Fibroblast of lung (primary cell): ENCODE measurements around the gene CDX2. TPM values are rescaled to one million over a fixed set of nuclear protein-coding genes. Genes with fewer than 3 reads are reported as not detected.
A peak's percentile ranks its signal among the peaks of the same experiment; 100 is the strongest.

Experiments used
- DNase-seq, 2 donors: peaks; one replicate each; pipeline versions ENCODE4 v3.0.0 to v3.0.0-alpha.2; 2010; ENCODE audit warnings: low read depth in 2 of 2
- H2AFZ ChIP-seq: 2 replicates; pipeline ENCODE4 v1.5.1; 2012; ENCODE audit warnings: low read length, control low read depth, inconsistent platforms
- H3K27ac ChIP-seq: 2 replicates; pipeline ENCODE4 v1.5.1; 2011; ENCODE audit warnings: low read length, control low read depth; ENCODE audit not compliant: insufficient read depth
- H3K27me3 ChIP-seq: 2 replicates; pipeline ENCODE4 v1.5.1; 2011; ENCODE audit warnings: mild to moderate bottlenecking, low read length; ENCODE audit not compliant: control insufficient read depth, insufficient read depth
- H3K36me3 ChIP-seq: 2 replicates; pipeline ENCODE4 v1.5.1; 2011; ENCODE audit warnings: low read length; ENCODE audit not compliant: control insufficient read depth, insufficient read depth
- H3K4me1 ChIP-seq: 2 replicates; pipeline ENCODE4 v1.5.1; 2011; ENCODE audit warnings: low read length; ENCODE audit not compliant: control insufficient read depth, insufficient read depth; ENCODE audit errors: extremely low read depth
- H3K4me2 ChIP-seq: 2 replicates; pipeline ENCODE4 v1.5.1; 2011; ENCODE audit warnings: low read length, control low read depth; ENCODE audit not compliant: insufficient read depth; ENCODE audit errors: extremely low read depth
- H3K4me3 ChIP-seq, 4 experiments: fragments of 200-600 bp in 1 of 4; sonication (generic) in 1 of 4; replicated peaks in 1 of 4; 2 replicates each; pipeline ENCODE4 v1.5.1; 2011 to 2016; ENCODE audit warnings: low read length in 4 of 4, low read depth in 3 of 4, mild to moderate bottlenecking in 3 of 4, control low read depth in 2 of 4, inconsistent platforms in 1 of 4, mixed read lengths in 1 of 4; ENCODE audit not compliant: insufficient read depth in 1 of 4; ENCODE audit errors: control extremely low read depth in 1 of 4
- H3K79me2 ChIP-seq: 2 replicates; pipeline ENCODE4 v1.5.1; 2012; ENCODE audit warnings: mild to moderate bottlenecking, low read length, inconsistent platforms; ENCODE audit not compliant: control insufficient read depth, insufficient read depth
- H3K9ac ChIP-seq: 2 replicates; pipeline ENCODE4 v1.5.1; 2011; ENCODE audit warnings: mild to moderate bottlenecking, low read length, control low read depth; ENCODE audit not compliant: insufficient read depth
- H3K9me3 ChIP-seq: 2 replicates; pipeline ENCODE4 v1.5.1; 2012; ENCODE audit warnings: low read depth, low read length; ENCODE audit not compliant: control insufficient read depth, insufficient read depth
- H4K20me1 ChIP-seq: 2 replicates; pipeline ENCODE4 v1.5.1; 2011; ENCODE audit warnings: low read length; ENCODE audit not compliant: control insufficient read depth, insufficient read depth; ENCODE audit errors: extremely low read depth
- CTCF ChIP-seq, 2 donors: IDR thresholded peaks in 1 of 2; conservative IDR thresholded peaks in 1 of 2; 1 replicate in 1 of 2; 2 replicates in 1 of 2; pipeline ENCODE4 v1.5.1; 2011 to 2012; ENCODE audit warnings: low read length in 2 of 2, control low read depth in 1 of 2, inconsistent platforms in 1 of 2, low read depth in 1 of 2, mild to moderate bottlenecking in 1 of 2
- EZH2 ChIP-seq: IDR thresholded peaks from 2 replicates; pipeline ENCODE4 v1.5.1; 2012; ENCODE audit warnings: low read length, control low read depth, mild to moderate bottlenecking; ENCODE audit errors: missing control alignments
- polyA plus RNA-seq, 2 donors: library from polyadenylated mRNA; depleted of rRNA in 1 of 2; stranded (reverse) in 1 of 2; unstranded in 1 of 2; fragments of >200 nt; gene quantifications; 2 replicates each; pipeline ENCODE4 v1.2.1, GENCODE V29; 2011 to 2012; ENCODE audit warnings: missing spikeins in 1 of 2
- total RNA-seq: library from RNA; depleted of rRNA; stranded (reverse); fragments of >200 nt; gene quantifications from 2 replicates; pipeline ENCODE4 v1.2.1, GENCODE V29; 2014

Gene CDX2
- total and polyA plus RNA-seq, 2 donors (not counting 1 experiment from before 2014, with no cell fraction given) = not detected

DNA sequence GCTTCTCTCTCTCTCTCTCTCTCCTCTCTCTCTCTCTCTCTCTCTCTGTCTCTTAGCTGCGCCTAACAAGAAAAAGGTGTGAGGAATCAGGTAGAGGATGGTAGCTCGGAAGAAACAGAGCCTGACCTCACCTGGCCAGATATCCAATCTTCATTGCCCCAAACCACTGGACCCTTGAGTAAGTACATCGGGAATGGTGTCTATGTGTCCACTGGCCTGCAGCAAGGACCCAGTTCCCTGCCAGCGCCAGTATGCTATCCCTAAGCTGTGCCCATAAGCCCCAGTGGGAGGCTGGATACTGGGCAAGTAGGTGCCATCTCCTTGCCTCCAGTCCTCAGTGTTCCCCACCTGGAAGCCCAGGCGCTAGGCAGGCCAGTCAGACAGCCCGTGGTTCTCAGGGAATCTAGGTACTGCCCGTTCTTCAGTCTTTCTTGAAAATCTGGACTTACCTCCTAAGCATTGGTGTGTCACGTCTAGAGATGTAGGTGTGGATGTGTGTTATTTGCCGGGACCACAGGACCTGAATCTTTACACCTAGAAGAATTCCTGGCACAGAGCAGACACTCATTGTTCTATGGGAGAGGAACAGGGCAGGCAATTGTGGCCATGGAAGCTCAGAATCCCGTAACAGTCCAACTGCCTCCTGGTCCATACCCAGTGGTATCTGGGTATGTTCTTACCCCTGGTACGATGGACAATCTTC, 12.0 kb upstream of the CDX2 start:
- no peak overlapping the region for H3K27ac ChIP-seq
- no peaks in the 10 kb centered on the region for H3K4me1 ChIP-seq
- DNase-seq = no peak
- H3K9ac ChIP-seq = no peak overlapping the region
- TF ChIP-seq CTCF (conservative IDR thresholded peaks at IDR 0.05 in 1 of 2, IDR thresholded peaks at IDR 0.05 in 1 of 2; ENCODE audit: low read depth in 1 of 2, low read length in 2 of 2) (no peak), EZH2 (peak; percentile 82)
- no peak overlapping the region for H3K4me2 ChIP-seq
- H3K9me3 ChIP-seq = no peaks in the 10 kb centered on the region
- H3K79me2 ChIP-seq = no peaks in the 10 kb centered on the region
- H3K4me3 ChIP-seq = no peak overlapping the region
- no peaks in the 10 kb centered on the region for H4K20me1 ChIP-seq
- H2AFZ ChIP-seq = no peak overlapping the region
- no peaks in the 10 kb centered on the region for H3K36me3 ChIP-seq
- H3K27me3 ChIP-seq = peaks cover 61% of the 10 kb centered on the region

DNA sequence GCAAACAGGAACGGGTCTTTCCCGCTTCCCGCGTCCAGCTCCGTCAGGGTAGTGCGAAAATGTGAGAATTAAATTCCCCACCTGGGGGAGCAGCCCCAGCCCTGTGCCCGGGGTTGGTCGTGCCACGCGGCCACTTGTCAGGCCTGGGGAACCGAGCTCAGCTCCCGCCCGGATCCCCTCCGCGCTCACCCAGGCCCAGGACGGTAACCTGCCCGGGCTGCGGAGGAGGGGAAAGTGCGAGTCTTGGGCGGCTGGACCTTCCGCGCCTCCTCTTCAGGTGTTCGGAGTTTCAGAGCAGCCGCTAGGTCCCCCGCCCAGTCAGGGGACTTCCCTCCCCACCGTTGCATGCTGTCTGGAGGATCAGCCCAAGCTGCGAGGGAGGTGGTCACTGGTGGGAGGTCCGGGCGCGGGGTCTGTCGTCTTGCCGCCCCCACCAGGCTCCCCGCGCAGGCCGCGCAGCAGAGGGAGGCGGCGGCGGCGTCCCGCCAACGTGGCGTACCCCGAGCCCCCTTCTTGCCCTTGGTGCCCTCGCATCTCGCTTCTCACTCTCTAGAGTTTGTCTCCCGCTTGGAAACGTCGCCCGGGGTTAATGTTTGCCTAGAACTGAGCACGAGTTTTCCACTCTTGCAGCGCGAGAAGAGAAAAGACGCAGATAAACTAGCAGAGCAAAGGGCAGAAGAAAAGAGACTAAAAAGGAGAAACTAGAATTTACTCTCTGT, 11.3 kb upstream of the CDX2 start:
- Histone ChIP-seq H3K9ac (no peak overlapping the region), H3K4me1 (no peaks in the 10 kb centered on the region), H2AFZ (no peak overlapping the region), H4K20me1 (no peaks in the 10 kb centered on the region), H3K9me3 (no peaks in the 10 kb centered on the region), H3K4me3 (no peak overlapping the region), H3K36me3 (no peaks in the 10 kb centered on the region), H3K27me3 (peaks cover 67% of the 10 kb centered on the region), H3K4me2 (no peak overlapping the region), H3K79me2 (no peaks in the 10 kb centered on the region), H3K27ac (no peak overlapping the region)
- no peak for DNase-seq
- TF ChIP-seq EZH2 = peak; percentile 24
- TF ChIP-seq CTCF (conservative IDR thresholded peaks at IDR 0.05 in 1 of 2, IDR thresholded peaks at IDR 0.05 in 1 of 2; ENCODE audit: low read depth in 1 of 2, low read length in 2 of 2) = no peak

GRCh38 chr13:27979765-27980279, 10.7 kb upstream of the CDX2 start:
- no peak for DNase-seq
- Histone ChIP-seq H3K36me3 (no peaks in the 10 kb centered on the region), H3K4me1 (no peaks in the 10 kb centered on the region), H3K4me3 (no peak overlapping the region), H3K9me3 (no peaks in the 10 kb centered on the region), H3K4me2 (no peak overlapping the region), H4K20me1 (no peaks in the 10 kb centered on the region), H3K27ac (no peak overlapping the region), H3K9ac (no peak overlapping the region), H3K79me2 (no peaks in the 10 kb centered on the region), H2AFZ (no peak overlapping the region), H3K27me3 (peaks cover 67% of the 10 kb centered on the region)
- TF ChIP-seq EZH2 (peak; percentile 90), CTCF (conservative IDR thresholded peaks at IDR 0.05 in 1 of 2, IDR thresholded peaks at IDR 0.05 in 1 of 2; ENCODE audit: low read depth in 1 of 2, low read length in 2 of 2) (no peak)
